MM.1S (cell line): ENCODE data around the gene NIM1K.

ENCODE experiments used
- EZH2 ChIP-seq: fragments of 300-600 bp; sonication (generic); optimal IDR thresholded peaks from 2 replicates; pipeline ENCODE3; 2017; ENCODE audit warnings: low read depth, mild to moderate bottlenecking, antibody characterized with exemption, low read length, mixed read lengths
- EZH2phosphoT487 ChIP-seq: fragments of 300-600 bp; sonication (generic); IDR thresholded peaks from 2 replicates; pipeline ENCODE4 v1.6.1; 2018; ENCODE audit warnings: antibody characterized with exemption, low read length
- TF ChIP-seq, protein P1 (sequence below): fragments of 300-600 bp; sonication (generic); IDR thresholded peaks from 2 replicates; pipeline ENCODE4 v1.5.1; 2016; ENCODE audit warnings: antibody characterized with exemption, low read length, mixed read lengths

GRCh38 chr5:43213951-43214350 is 21.9 kb downstream of the NIM1K start:
- TF ChIP-seq EZH2: no peak
- TF ChIP-seq, protein P1, sequence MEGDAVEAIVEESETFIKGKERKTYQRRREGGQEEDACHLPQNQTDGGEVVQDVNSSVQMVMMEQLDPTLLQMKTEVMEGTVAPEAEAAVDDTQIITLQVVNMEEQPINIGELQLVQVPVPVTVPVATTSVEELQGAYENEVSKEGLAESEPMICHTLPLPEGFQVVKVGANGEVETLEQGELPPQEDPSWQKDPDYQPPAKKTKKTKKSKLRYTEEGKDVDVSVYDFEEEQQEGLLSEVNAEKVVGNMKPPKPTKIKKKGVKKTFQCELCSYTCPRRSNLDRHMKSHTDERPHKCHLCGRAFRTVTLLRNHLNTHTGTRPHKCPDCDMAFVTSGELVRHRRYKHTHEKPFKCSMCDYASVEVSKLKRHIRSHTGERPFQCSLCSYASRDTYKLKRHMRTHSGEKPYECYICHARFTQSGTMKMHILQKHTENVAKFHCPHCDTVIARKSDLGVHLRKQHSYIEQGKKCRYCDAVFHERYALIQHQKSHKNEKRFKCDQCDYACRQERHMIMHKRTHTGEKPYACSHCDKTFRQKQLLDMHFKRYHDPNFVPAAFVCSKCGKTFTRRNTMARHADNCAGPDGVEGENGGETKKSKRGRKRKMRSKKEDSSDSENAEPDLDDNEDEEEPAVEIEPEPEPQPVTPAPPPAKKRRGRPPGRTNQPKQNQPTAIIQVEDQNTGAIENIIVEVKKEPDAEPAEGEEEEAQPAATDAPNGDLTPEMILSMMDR: no peak
- no peak for TF ChIP-seq EZH2phosphoT487
